GM23338 (cell line): ENCODE data around the gene CNTNAP5. TPM values are rescaled to one million over a fixed set of nuclear protein-coding genes. Genes with fewer than 3 reads are reported as not detected.

Source experiments
- ATAC-seq: fragments of 200-7000 bp; cut with Tn5 transposase; 3 replicates; pipeline ENCODE4 v1.9.1; 2020
- DNase-seq: peaks from one replicate; pipeline ENCODE4 v3.0.0-alpha.2; 2015; ENCODE audit warnings: low spot score
- H2AFZ ChIP-seq: fragments of 200-600 bp; sonication (generic); 2 replicates; pipeline ENCODE4 v1.8.0; 2016; ENCODE audit warnings: antibody characterized with exemption, mild to moderate bottlenecking, moderate library complexity
- H3F3A ChIP-seq: fragments of 200-600 bp; sonication (generic); replicated peaks from 2 replicates; pipeline ENCODE4 v1.8.0; 2017; ENCODE audit warnings: antibody characterized with exemption, mixed run types, low read depth
- H3K27ac ChIP-seq: fragments of 200-600 bp; sonication (generic); 2 replicates; pipeline ENCODE4 v1.6.1; 2016; ENCODE audit warnings: low read depth
- H3K27me3 ChIP-seq: fragments of 200-600 bp; sonication (generic); 2 replicates; pipeline ENCODE4 v1.8.0; 2016; ENCODE audit warnings: mild to moderate bottlenecking, mixed run types, moderate library complexity; ENCODE audit not compliant: insufficient read depth
- H3K36me3 ChIP-seq: fragments of 200-600 bp; sonication (generic); 2 replicates; pipeline ENCODE4 v1.8.0; 2016; ENCODE audit warnings: mild to moderate bottlenecking; ENCODE audit not compliant: insufficient read depth
- H3K4me1 ChIP-seq: fragments of 200-600 bp; sonication (generic); 2 replicates; pipeline ENCODE4 v1.8.0; 2016; ENCODE audit warnings: mild to moderate bottlenecking, moderate library complexity; ENCODE audit not compliant: insufficient read depth
- H3K4me2 ChIP-seq: fragments of 200-600 bp; sonication (generic); 2 replicates; pipeline ENCODE4 v1.7.1; 2017; ENCODE audit warnings: mixed run types
- H3K4me3 ChIP-seq: fragments of 200-600 bp; sonication (generic); 2 replicates; pipeline ENCODE4 v1.6.1; 2016; ENCODE audit warnings: mixed run types
- H3K79me2 ChIP-seq: fragments of 200-600 bp; sonication (generic); replicated peaks from 2 replicates; pipeline ENCODE4 v1.8.0; 2017; ENCODE audit warnings: mild to moderate bottlenecking; ENCODE audit not compliant: insufficient read depth
- H3K9me2 ChIP-seq: fragments of 200-600 bp; sonication (generic); 2 replicates; pipeline ENCODE4 v1.8.0; 2017; ENCODE audit not compliant: insufficient read depth
- H4K20me1 ChIP-seq: fragments of 200-600 bp; sonication (generic); replicated peaks from 2 replicates; pipeline ENCODE4 v1.8.0; 2017; ENCODE audit warnings: mild to moderate bottlenecking; ENCODE audit not compliant: insufficient read depth
- H3K27ac Mint-ChIP-seq: 2 replicates; pipeline ENCODE4 v1.8.0; 2020; ENCODE audit warnings: inconsistent platforms, mild to moderate bottlenecking, moderate library complexity, mixed read lengths
- H3K27me3 Mint-ChIP-seq: 3 replicates; pipeline ENCODE4 v1.8.0; 2022; ENCODE audit warnings: low read depth, mild to moderate bottlenecking, moderate library complexity, mixed read lengths, inconsistent platforms; ENCODE audit not compliant: insufficient read depth, poor library complexity
- H3K36me3 Mint-ChIP-seq: 3 replicates; pipeline ENCODE4 v1.8.0; 2021; ENCODE audit warnings: low read depth, mild to moderate bottlenecking, inconsistent platforms, moderate library complexity, mixed read lengths
- H3K4me1 Mint-ChIP-seq: 3 replicates; pipeline ENCODE4 v1.8.0; 2020; ENCODE audit warnings: mild to moderate bottlenecking, inconsistent platforms, mixed read lengths
- H3K4me3 Mint-ChIP-seq: 3 replicates; pipeline ENCODE4 v1.8.0; 2021; ENCODE audit warnings: moderate library complexity, mild to moderate bottlenecking, inconsistent platforms, mixed read lengths
- H3K9me3 Mint-ChIP-seq: 3 replicates; pipeline ENCODE4 v1.8.0; 2020; ENCODE audit warnings: moderate library complexity, mild to moderate bottlenecking, inconsistent platforms, mixed read lengths
- CREB1 ChIP-seq: fragments of 250-450 bp; sonication (Bioruptor Pico); IDR thresholded peaks from 2 replicates; pipeline ENCODE4 v1.5.0; 2020; ENCODE audit warnings: low read depth, mild to moderate bottlenecking, moderate library complexity
- EZH2 ChIP-seq: fragments of 200-600 bp; sonication (generic); IDR thresholded peaks from one replicate; pipeline ENCODE4 v1.8.0; 2017; ENCODE audit warnings: antibody characterized with exemption, mild to moderate bottlenecking, low read depth; ENCODE audit not compliant: unreplicated experiment
- JUNB ChIP-seq: IDR thresholded peaks from one replicate; pipeline ENCODE4 v1.6.1; 2016; ENCODE audit warnings: antibody characterized with exemption; ENCODE audit not compliant: unreplicated experiment
- NANOG ChIP-seq: IDR thresholded peaks from 2 replicates; pipeline ENCODE4 v1.6.1; 2016; ENCODE audit warnings: antibody characterized with exemption, borderline replicate concordance
- STAT1 ChIP-seq: IDR thresholded peaks from one replicate; pipeline ENCODE4 v1.6.1; 2016; ENCODE audit warnings: antibody characterized with exemption; ENCODE audit not compliant: unreplicated experiment
- ZNF114 ChIP-seq: fragments of 250-450 bp; sonication (Bioruptor Pico); IDR thresholded peaks from 2 replicates; pipeline ENCODE4 v1.5.0; 2020; ENCODE audit warnings: mild to moderate bottlenecking, moderate library complexity
- ZNF331 ChIP-seq: fragments of 250-450 bp; sonication (Bioruptor Pico); IDR thresholded peaks from 2 replicates; pipeline ENCODE4 v1.5.0; 2020; ENCODE audit warnings: low read depth, mild to moderate bottlenecking, moderate library complexity
- polyA plus RNA-seq: library from polyadenylated mRNA; unstranded; fragments of >200 nt; fragmentation: Nextera tagmentation; extraction: Ambion mirVana; gene quantifications from 2 replicates; pipeline ENCODE4 v1.2.1, GENCODE V29; 2016
- total RNA-seq: library from RNA; depleted of rRNA; stranded (reverse); fragments of >200 nt; shearing (Covaris generic); gene quantifications from 2 replicates; pipeline ENCODE4 v1.2.3, GENCODE V29; 2014
- TF ChIP-seq, protein P1 (sequence below): IDR thresholded peaks from one replicate; pipeline ENCODE4 v1.6.1; 2018; ENCODE audit warnings: antibody characterized with exemption; ENCODE audit not compliant: unreplicated experiment
- TF ChIP-seq, protein P2 (sequence below): IDR thresholded peaks from 2 replicates; pipeline ENCODE4 v1.6.1; 2016; ENCODE audit warnings: antibody characterized with exemption
- TF ChIP-seq, protein P3 (sequence below), 2 experiments: fragments of 200-600 bp in 1 of 2; sonication (generic) in 1 of 2; conservative IDR thresholded peaks; 2 replicates each; pipeline versions ENCODE4 v1.5.1 to v1.6.1; 2016 to 2017; ENCODE audit warnings: antibody characterized with exemption in 2 of 2, low read depth in 2 of 2, mild to moderate bottlenecking in 2 of 2, moderate library complexity in 1 of 2

Gene CNTNAP5
- total and polyA plus RNA-seq, 2 experiments from 2014 or later: 0.49 to 0.50 TPM

DNA sequence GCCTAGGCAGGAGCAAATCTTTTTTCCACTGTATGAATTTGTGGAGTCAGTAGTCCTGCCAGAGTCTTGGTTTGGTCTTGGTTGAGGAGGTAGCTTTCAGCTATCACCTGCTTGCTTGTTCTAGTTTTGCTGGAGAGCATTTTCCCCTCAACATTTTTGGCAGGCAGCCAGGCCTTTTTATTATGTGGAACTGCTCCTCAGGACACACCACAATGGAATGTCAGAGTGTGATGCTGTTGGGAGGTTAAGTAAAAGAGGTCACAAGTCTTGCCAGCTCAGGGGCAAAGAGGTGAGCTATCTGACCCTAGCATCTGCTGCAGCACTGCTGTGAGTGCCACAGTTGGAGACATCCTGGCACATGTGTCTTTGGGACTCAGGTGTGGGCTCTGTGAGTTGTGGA lies 258.0 kb downstream of the CNTNAP5 start (continued):
- TF ChIP-seq, protein P1, sequence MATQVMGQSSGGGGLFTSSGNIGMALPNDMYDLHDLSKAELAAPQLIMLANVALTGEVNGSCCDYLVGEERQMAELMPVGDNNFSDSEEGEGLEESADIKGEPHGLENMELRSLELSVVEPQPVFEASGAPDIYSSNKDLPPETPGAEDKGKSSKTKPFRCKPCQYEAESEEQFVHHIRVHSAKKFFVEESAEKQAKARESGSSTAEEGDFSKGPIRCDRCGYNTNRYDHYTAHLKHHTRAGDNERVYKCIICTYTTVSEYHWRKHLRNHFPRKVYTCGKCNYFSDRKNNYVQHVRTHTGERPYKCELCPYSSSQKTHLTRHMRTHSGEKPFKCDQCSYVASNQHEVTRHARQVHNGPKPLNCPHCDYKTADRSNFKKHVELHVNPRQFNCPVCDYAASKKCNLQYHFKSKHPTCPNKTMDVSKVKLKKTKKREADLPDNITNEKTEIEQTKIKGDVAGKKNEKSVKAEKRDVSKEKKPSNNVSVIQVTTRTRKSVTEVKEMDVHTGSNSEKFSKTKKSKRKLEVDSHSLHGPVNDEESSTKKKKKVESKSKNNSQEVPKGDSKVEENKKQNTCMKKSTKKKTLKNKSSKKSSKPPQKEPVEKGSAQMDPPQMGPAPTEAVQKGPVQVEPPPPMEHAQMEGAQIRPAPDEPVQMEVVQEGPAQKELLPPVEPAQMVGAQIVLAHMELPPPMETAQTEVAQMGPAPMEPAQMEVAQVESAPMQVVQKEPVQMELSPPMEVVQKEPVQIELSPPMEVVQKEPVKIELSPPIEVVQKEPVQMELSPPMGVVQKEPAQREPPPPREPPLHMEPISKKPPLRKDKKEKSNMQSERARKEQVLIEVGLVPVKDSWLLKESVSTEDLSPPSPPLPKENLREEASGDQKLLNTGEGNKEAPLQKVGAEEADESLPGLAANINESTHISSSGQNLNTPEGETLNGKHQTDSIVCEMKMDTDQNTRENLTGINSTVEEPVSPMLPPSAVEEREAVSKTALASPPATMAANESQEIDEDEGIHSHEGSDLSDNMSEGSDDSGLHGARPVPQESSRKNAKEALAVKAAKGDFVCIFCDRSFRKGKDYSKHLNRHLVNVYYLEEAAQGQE: no peak
- TF ChIP-seq NANOG (no peak), ZNF114 (CRISPR knock-in tag) (no peak), JUNB (no peak)

DNA sequence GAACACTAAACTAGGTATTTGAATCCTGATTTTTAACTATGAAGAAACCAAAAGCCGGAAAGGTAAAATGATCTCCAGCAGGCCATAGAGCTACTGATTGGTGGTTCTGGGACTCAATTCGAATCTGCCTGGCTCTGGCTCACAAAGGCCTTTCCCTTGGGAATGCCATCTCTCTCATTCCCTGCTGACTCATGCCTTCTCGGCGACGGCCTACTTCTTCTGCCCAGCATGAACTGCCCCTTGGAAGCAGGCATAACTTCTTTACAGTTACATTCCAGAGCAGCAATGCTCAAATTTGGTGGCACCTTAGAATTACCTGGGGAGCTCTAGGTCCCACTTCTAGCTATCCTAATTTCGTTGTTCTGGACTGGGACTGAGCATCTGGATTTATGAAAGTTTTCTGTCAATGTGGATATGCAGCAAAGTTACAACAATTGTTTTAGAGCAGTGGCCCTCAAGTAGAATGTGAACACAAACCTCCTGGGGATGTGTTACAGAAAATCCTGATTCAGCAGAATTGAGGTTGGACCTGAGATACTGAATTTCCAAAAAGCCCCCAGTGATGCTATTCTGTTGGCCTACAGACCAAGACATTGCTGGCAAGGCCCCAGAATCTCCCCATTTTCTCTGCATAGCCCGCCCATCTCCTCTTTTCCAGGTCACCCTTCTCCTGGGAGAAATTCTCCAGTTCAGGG lies 261.1 kb downstream of the CNTNAP5 start:
- no peaks in the 10 kb centered on the region for H3K79me2 ChIP-seq
- Mint-ChIP-seq H3K27me3 (no peaks in the 10 kb centered on the region), H3K4me1 (peaks cover 3% of the 10 kb centered on the region; the same call in 1 of the 3 replicates), H3K36me3 (peaks cover 3% of the 10 kb centered on the region; the same call in 1 of the 3 replicates), H3K9me3 (no peaks in the 10 kb centered on the region), H3K4me3 (no peak overlapping the region), H3K27ac (no peak overlapping the region)
- no peaks in the 10 kb centered on the region for H3F3A ChIP-seq
- 0 out of 2 replicates have a peak overlapping the region, but pooled peaks have one; percentile 8 for H2AFZ ChIP-seq
- H3K4me3 ChIP-seq: no peak overlapping the region
- DNase-seq (peak; percentile 21), ATAC-seq (no peak)
- H3K36me3 ChIP-seq: no peaks in the 10 kb centered on the region
- no peaks in the 10 kb centered on the region for H3K27me3 ChIP-seq
- H3K27ac ChIP-seq: no peak overlapping the region
- H3K4me1 ChIP-seq: no peaks in the 10 kb centered on the region
- peaks cover 7% of the 10 kb centered on the region for H3K9me2 ChIP-seq
- no peaks in the 10 kb centered on the region for H4K20me1 ChIP-seq
- no peak overlapping the region for H3K4me2 ChIP-seq
- no peak for TF ChIP-seq JUNB
- TF ChIP-seq, protein P2, sequence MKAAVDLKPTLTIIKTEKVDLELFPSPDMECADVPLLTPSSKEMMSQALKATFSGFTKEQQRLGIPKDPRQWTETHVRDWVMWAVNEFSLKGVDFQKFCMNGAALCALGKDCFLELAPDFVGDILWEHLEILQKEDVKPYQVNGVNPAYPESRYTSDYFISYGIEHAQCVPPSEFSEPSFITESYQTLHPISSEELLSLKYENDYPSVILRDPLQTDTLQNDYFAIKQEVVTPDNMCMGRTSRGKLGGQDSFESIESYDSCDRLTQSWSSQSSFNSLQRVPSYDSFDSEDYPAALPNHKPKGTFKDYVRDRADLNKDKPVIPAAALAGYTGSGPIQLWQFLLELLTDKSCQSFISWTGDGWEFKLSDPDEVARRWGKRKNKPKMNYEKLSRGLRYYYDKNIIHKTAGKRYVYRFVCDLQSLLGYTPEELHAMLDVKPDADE: no peak
- TF ChIP-seq EZH2: no peak
- TF ChIP-seq ZNF114 (CRISPR knock-in tag): no peak
- no peak for TF ChIP-seq CREB1 (CRISPR knock-in tag)
- TF ChIP-seq STAT1: no peak
- TF ChIP-seq, protein P1: no peak
- no peak for TF ChIP-seq ZNF331 (CRISPR knock-in tag)
- TF ChIP-seq, protein P3, sequence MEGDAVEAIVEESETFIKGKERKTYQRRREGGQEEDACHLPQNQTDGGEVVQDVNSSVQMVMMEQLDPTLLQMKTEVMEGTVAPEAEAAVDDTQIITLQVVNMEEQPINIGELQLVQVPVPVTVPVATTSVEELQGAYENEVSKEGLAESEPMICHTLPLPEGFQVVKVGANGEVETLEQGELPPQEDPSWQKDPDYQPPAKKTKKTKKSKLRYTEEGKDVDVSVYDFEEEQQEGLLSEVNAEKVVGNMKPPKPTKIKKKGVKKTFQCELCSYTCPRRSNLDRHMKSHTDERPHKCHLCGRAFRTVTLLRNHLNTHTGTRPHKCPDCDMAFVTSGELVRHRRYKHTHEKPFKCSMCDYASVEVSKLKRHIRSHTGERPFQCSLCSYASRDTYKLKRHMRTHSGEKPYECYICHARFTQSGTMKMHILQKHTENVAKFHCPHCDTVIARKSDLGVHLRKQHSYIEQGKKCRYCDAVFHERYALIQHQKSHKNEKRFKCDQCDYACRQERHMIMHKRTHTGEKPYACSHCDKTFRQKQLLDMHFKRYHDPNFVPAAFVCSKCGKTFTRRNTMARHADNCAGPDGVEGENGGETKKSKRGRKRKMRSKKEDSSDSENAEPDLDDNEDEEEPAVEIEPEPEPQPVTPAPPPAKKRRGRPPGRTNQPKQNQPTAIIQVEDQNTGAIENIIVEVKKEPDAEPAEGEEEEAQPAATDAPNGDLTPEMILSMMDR (conservative IDR thresholded peaks at IDR 0.05; ENCODE audit: low read depth in 2 of 2): no peak
